ENCODE measurements around the gene TYW1B.

- TF ChIP-seq, protein P1, sequence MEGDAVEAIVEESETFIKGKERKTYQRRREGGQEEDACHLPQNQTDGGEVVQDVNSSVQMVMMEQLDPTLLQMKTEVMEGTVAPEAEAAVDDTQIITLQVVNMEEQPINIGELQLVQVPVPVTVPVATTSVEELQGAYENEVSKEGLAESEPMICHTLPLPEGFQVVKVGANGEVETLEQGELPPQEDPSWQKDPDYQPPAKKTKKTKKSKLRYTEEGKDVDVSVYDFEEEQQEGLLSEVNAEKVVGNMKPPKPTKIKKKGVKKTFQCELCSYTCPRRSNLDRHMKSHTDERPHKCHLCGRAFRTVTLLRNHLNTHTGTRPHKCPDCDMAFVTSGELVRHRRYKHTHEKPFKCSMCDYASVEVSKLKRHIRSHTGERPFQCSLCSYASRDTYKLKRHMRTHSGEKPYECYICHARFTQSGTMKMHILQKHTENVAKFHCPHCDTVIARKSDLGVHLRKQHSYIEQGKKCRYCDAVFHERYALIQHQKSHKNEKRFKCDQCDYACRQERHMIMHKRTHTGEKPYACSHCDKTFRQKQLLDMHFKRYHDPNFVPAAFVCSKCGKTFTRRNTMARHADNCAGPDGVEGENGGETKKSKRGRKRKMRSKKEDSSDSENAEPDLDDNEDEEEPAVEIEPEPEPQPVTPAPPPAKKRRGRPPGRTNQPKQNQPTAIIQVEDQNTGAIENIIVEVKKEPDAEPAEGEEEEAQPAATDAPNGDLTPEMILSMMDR (IDR thresholded peaks at IDR 0.05) = no peak
- TF ChIP-seq POLR2A (IDR thresholded peaks at IDR 0.05) = no peak
These were observed 76.6 kb downstream of the TYW1B start for GRCh38 chr7:72751378-72751777.
